K562 (cell line): ENCODE measurements around the gene PACS2. TPM values are rescaled to one million over a fixed set of nuclear protein-coding genes. Genes with fewer than 3 reads are reported as not detected.

ENCODE experiments used
- ATAC-seq: fragments of 200-7000 bp; cut with Tn5 transposase; 3 replicates; pipeline ENCODE4 v1.9.1; 2020; ENCODE audit warnings: moderate library complexity
- BruUV-seq: library from RNA; stranded (reverse); fragments of 400-500 nt; replicated peaks from 2 replicates; lab custom pipeline; 2021; lab: Mats Ljungman, UMichigan
- CTCF ChIA-PET: fragments of 300-600 bp; formaldehyde crosslinking; extraction: SDS; loops from one replicate; lab custom pipeline; 2021; ENCODE audit warnings: low intra/inter-chr PET ratio; lab: Yijun Ruan, JAX
- POLR2A ChIA-PET: fragments of 300-600, 350-650 bp; sonication (Branson Sonifier 250); formaldehyde crosslinking; extraction: SDS; loops from one replicate; lab custom pipeline; 2021; ENCODE audit warnings: antibody characterized with exemption, inconsistent platforms; lab: Yijun Ruan, JAX
- DNase-seq, 4 experiments: peaks; one replicate each; pipeline versions ENCODE4 v3.0.0 to v3.0.0-alpha.2; 2011 to 2018; ENCODE audit warnings: low spot score in 3 of 4, mixed read lengths in 3 of 4; ENCODE audit errors: extremely low read depth in 1 of 4
- FAIRE-seq: peaks from 2 replicates; lab custom pipeline; 2011; peaks lifted over from hg19 to GRCh38; lab: Jason Lieb, UNC
- H2AFZ ChIP-seq: 2 replicates; pipeline ENCODE4 v1.6.0; 2011; ENCODE audit warnings: low read depth, low read length, control low read depth, inconsistent platforms
- H3K27ac ChIP-seq: fragments of 200-600 bp; 3 replicates; pipeline ENCODE4 v1.8.0; 2011; ENCODE audit warnings: low read depth, mild to moderate bottlenecking, control low read depth, inconsistent platforms, low read length, moderate library complexity, mixed read lengths; ENCODE audit errors: extremely low read depth
- H3K27me3 ChIP-seq, 2 experiments: fragments of 300-600 bp in 1 of 2; 2 replicates in 1 of 2; 3 replicates in 1 of 2; pipeline versions ENCODE4 v1.6.0 to v1.8.0; 2011; ENCODE audit warnings: inconsistent platforms in 2 of 2, low read length in 2 of 2, mild to moderate bottlenecking in 1 of 2, mixed read lengths in 1 of 2, moderate library complexity in 1 of 2; ENCODE audit not compliant: control insufficient read depth in 2 of 2, insufficient read depth in 2 of 2
- H3K36me3 ChIP-seq: fragments of 300-600 bp; 3 replicates; pipeline ENCODE4 v1.8.0; 2011; ENCODE audit warnings: mild to moderate bottlenecking, low read length, inconsistent platforms; ENCODE audit not compliant: control insufficient read depth, insufficient read depth
- H3K4me1 ChIP-seq, 2 experiments: fragments of 200-600 bp in 1 of 2; replicated peaks in 1 of 2; 2 replicates in 1 of 2; 3 replicates in 1 of 2; pipeline versions ENCODE4 v1.5.1 to v1.8.0; 2011; ENCODE audit warnings: inconsistent platforms in 2 of 2, low read length in 2 of 2, mild to moderate bottlenecking in 1 of 2, mixed read lengths in 1 of 2, moderate library complexity in 1 of 2; ENCODE audit not compliant: control insufficient read depth in 2 of 2, insufficient read depth in 2 of 2
- H3K4me2 ChIP-seq: 2 replicates; pipeline ENCODE4 v1.6.1; 2011; ENCODE audit warnings: low read length, control low read depth, inconsistent platforms, mixed read lengths; ENCODE audit not compliant: insufficient read depth
- H3K4me3 ChIP-seq: fragments of 200-600 bp; sonication (generic), shearing (Covaris generic); 2 replicates; pipeline ENCODE4 v1.5.1; 2016; ENCODE audit warnings: control low read depth, inconsistent platforms
- H3K79me2 ChIP-seq: fragments of 200-600 bp; 3 replicates; pipeline ENCODE4 v1.8.0; 2011; ENCODE audit warnings: low read length, inconsistent platforms; ENCODE audit not compliant: control insufficient read depth, insufficient read depth
- H3K9ac ChIP-seq, 2 experiments: 2 replicates each; pipeline versions ENCODE4 v1.6.0 to v1.6.1; 2011; ENCODE audit warnings: low read depth in 2 of 2, low read length in 2 of 2, control low read depth in 1 of 2, inconsistent platforms in 1 of 2, mild to moderate bottlenecking in 1 of 2, mixed read lengths in 1 of 2; ENCODE audit not compliant: insufficient read depth in 1 of 2
- H3K9me1 ChIP-seq: one replicate; pipeline ENCODE4 v1.6.0; 2011; ENCODE audit warnings: inconsistent platforms, mild to moderate bottlenecking, low read length, moderate library complexity; ENCODE audit not compliant: control insufficient read depth, insufficient read depth
- H3K9me3 ChIP-seq: replicated peaks from 2 replicates; pipeline ENCODE4 v1.5.1; 2011; ENCODE audit warnings: low read depth, low read length, inconsistent platforms; ENCODE audit not compliant: control insufficient read depth, insufficient read depth
- H4K20me1 ChIP-seq: replicated peaks from 2 replicates; pipeline ENCODE4 v1.6.1; 2011; ENCODE audit warnings: low read length, inconsistent platforms, mixed read lengths; ENCODE audit not compliant: control insufficient read depth, insufficient read depth
- BACH1 ChIP-seq: fragments of 200-800 bp; sonication (Bioruptor generic); IDR thresholded peaks from 2 replicates; pipeline ENCODE4 v1.6.1; 2016; ENCODE audit warnings: missing genetic modification characterization, missing compliant biosample characterization
- BDP1 ChIP-seq: IDR thresholded peaks from 3 replicates; pipeline ENCODE4 v1.6.1; 2011; ENCODE audit not compliant: insufficient read length, insufficient read depth
- CCAR2 ChIP-seq: fragments of 200-400 bp; formaldehyde crosslinking; IDR thresholded peaks from 2 replicates; pipeline ENCODE4 v1.6.1; 2017; ENCODE audit warnings: mild to moderate bottlenecking, low read depth, low read length
- NEUROD1 ChIP-seq: fragments of 150-350 bp; IDR thresholded peaks from 2 replicates; pipeline ENCODE4 v1.6.1; 2014; ENCODE audit warnings: borderline replicate concordance, low read length, low read depth; ENCODE audit not compliant: partially characterized antibody
- WGBS: fragments of 100-300 bp; shearing (Covaris generic); methylation state at CpG from one replicate; pipeline ENCODE4 v1.1.6; 2016; ENCODE audit warnings: low coverage, mixed read lengths; ENCODE audit not compliant: insufficient coverage; ENCODE audit errors: missing lambda C conversion rate; 5-methylcytosine and 5-hydroxymethylcytosine counted together
- in situ Hi-C: fragments of 300-500 bp; cut with MboI; formaldehyde crosslinking; loops from 4 replicates; pipeline ENCODE4 v1.15.0; 2018; ENCODE audit warnings: inconsistent platforms, mixed read lengths
- intact Hi-C: fragments of 100-400 bp; cut with micrococcal nuclease; formaldehyde crosslinking; loops from 2 replicates; pipeline ENCODE4 v1.14.2; 2022
- polyA plus RNA-seq, 8 experiments: library from polyadenylated mRNA; depleted of rRNA in 4 of 8; stranded (reverse) in 5 of 8; unstranded in 3 of 8; fragments of >200 nt; fragmentation: Nextera tagmentation in 2 of 8; fragmentation: Illumina TruSeq in 1 of 8; extraction: Ambion mirVana in 2 of 8; extraction: Trizol in 1 of 8; gene quantifications; 2 replicates each; pipeline versions ENCODE4 v1.2.1 to v1.2.3, GENCODE V29; 2011 to 2014; ENCODE audit warnings: inconsistent platforms in 1 of 8, missing spikeins in 1 of 8
- total RNA-seq, 7 experiments: library from RNA; depleted of rRNA in 6 of 7; stranded (reverse); fragments of >200 nt in 6 of 7; fragmentation: Illumina TruSeq in 2 of 7; extraction: Trizol in 2 of 7; gene quantifications; 2 replicates each; pipeline versions ENCODE4 v1.2.1 to v1.2.3, GENCODE V29; 2011 to 2021; ENCODE audit warnings: low replicate concordance in 1 of 7

Gene PACS2
- total and polyA plus RNA-seq, 9 of the 15 experiments (the other 6 are each of a cell fraction or from before 2014, with no cell fraction given): 0.11 to 20.8 (median 9.9) TPM

GRCh38 chr14:105349992-105350391 lies 35.4 kb downstream of the PACS2 start:
- CTCF ChIA-PET: no interaction called here
- peaks cover 10 to 54% of the 10 kb centered on the region in 2 experiments; a peak in 4 of 5 replicates for H3K4me1 ChIP-seq
- no peaks in the 10 kb centered on the region for H3K27me3 ChIP-seq
- H3K9me3 ChIP-seq: no peaks in the 10 kb centered on the region
- FAIRE-seq: no peak
- no peak overlapping the region for H2AFZ ChIP-seq
- no peak for ATAC-seq
- H3K4me2 ChIP-seq: no peak overlapping the region
- no peak overlapping the region for H3K9ac ChIP-seq
- POLR2A ChIA-PET: interaction anchor here (0.6 kb wide), 1 partner anchor 13 kb away, joined by 3 read pairs; no protein-coding TSS in a partner anchor
- TF ChIP-seq NEUROD1 (no peak), BDP1 (no peak), BACH1 (tag) (no peak), CCAR2 (no peak)
- no peaks in the 10 kb centered on the region; the same call in 2 of the 3 replicates for H3K79me2 ChIP-seq
- H3K36me3 ChIP-seq: no peaks in the 10 kb centered on the region
- in situ Hi-C loops: loop anchor here (10.0 kb wide), 2 partner anchors 85 to 255 kb away; no protein-coding TSS in a partner anchor
- H3K9me1 ChIP-seq: no peaks in the 10 kb centered on the region
- intact Hi-C loops: no loop called here
- H4K20me1 ChIP-seq: 0 out of 2 replicates have a peak, but pooled peaks cover 3% of the 10 kb centered on the region
- H3K4me3 ChIP-seq: no peak overlapping the region
- no peak overlapping the region for H3K27ac ChIP-seq
- DNase-seq: no peak
- whole genome bisulfite sequencing: 92% methylated on average over 6 of the region's 11 CpGs
- BruUV-seq: no TSS peak
